Measurements from ENCODE around the gene ME3. TPM values are rescaled to one million over a fixed set of nuclear protein-coding genes. Genes with fewer than 3 reads are reported as not detected.

The ME3 gene
- total RNA-seq, result 1 to 10 TPM in 1 of 2 experiments, under 1 TPM in 1; 0.79 to 1.2 TPM

DNA sequence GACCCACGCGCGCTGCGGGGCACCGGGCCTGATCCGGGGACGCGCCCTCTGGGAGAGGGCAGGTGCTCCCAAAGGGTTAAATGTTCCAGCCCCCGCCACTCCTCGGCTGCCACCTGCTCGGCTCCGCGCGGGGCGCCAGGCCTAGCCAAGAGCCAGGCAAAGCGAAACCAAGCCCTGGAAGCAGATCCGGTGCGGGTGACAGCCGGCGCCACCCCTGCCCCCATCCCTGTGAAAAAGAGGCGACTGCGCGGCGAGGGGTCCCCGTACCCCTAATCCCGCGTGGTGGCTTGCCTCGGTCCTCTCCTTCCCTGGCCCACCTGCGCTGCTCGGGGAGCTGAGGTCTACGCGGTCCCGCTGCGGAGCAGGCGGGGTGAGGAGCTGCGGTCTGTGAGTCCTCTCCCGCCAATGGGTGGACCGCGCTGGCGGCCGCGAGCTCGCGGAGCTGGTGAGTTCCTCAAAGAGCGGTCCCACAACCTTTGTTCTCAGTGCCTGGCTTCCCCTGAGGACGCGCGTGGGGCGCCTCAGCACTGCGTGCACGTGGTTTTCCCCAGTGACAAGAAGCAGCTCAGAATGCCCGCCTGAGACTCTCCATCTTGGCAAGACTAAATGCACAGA is at the start of gene ME3:
TSS of gene ME3 (minus strand) at position 610 of the 615 bp plus-strand sequence.
- H3K4me1 Mint-ChIP-seq, result peaks cover 4% of the 10 kb centered on the region
- no peaks in the 10 kb centered on the region for H3K9me3 Mint-ChIP-seq
- H3K4me3 Mint-ChIP-seq, result peak within 1 kb of the TSS; percentile 78
- DNase-seq (peak; percentile 66), ATAC-seq (ENCODE audit: low read depth) (peak; percentile 88)
- H3K36me3 Mint-ChIP-seq, result no peaks in the 10 kb centered on the region
- peaks cover 47% of the 10 kb centered on the region for H3K27me3 Mint-ChIP-seq
- H3K27ac Mint-ChIP-seq, result peak within 1 kb of the TSS; percentile 11
- POLR2A ChIA-PET, result no interaction called here

DNA sequence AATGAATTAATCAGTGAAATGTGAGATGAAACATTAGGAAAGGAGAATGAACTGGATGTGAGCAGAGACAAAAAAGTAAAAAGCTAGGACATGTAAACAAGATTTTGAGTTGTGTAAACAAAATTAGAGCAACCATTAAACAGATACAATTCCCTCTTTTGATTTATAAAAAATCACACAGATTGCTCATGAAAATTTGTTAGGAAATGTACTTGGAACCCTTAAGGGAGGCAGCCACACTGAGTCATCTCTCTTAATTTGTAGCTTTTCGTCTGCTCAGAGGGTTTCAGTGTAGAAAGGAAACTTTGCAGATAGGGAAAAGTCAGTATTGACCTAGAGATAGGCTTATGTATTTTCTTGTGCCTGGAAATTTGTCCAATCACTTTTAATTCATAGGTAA is 49.6 kb upstream of the ME3 start:
- ATAC-seq (ENCODE audit: low read depth) (no peak), DNase-seq (no peak)
- H3K4me3 Mint-ChIP-seq, result no peak overlapping the region
- H3K4me1 Mint-ChIP-seq, result no peaks in the 10 kb centered on the region
- H3K9me3 Mint-ChIP-seq, result no peaks in the 10 kb centered on the region
- POLR2A ChIA-PET, result no interaction called here
- no peaks in the 10 kb centered on the region for H3K36me3 Mint-ChIP-seq
- no peak overlapping the region for H3K27ac Mint-ChIP-seq
- H3K27me3 Mint-ChIP-seq, result peaks cover 8% of the 10 kb centered on the region

DNA sequence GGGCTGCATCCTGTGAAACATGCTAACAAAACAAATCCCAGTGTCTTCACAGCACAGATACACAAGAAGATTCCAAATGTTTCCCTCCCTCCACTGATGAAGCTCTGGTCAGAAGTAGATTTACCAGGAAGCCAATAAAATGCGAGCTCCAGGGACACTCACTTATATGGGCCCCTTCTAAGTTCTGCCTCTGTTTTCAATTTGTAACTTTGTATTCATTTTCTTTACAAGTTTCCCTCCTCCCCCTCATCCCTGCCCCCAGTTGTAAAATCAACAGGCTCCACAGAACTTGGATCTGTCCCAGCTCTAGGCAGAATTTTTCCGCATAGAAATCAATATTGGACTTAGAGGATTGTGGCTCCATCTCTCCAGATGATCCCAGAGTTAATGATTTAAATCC is 48.1 kb upstream of the ME3 start:
- peaks cover 8% of the 10 kb centered on the region for H3K27me3 Mint-ChIP-seq
- no peak overlapping the region for H3K27ac Mint-ChIP-seq
- no peaks in the 10 kb centered on the region for H3K9me3 Mint-ChIP-seq
- ATAC-seq (ENCODE audit: low read depth) (no peak), DNase-seq (no peak)
- POLR2A ChIA-PET, result no interaction called here
- H3K4me3 Mint-ChIP-seq, result no peak overlapping the region
- no peaks in the 10 kb centered on the region for H3K4me1 Mint-ChIP-seq
- no peaks in the 10 kb centered on the region for H3K36me3 Mint-ChIP-seq

DNA sequence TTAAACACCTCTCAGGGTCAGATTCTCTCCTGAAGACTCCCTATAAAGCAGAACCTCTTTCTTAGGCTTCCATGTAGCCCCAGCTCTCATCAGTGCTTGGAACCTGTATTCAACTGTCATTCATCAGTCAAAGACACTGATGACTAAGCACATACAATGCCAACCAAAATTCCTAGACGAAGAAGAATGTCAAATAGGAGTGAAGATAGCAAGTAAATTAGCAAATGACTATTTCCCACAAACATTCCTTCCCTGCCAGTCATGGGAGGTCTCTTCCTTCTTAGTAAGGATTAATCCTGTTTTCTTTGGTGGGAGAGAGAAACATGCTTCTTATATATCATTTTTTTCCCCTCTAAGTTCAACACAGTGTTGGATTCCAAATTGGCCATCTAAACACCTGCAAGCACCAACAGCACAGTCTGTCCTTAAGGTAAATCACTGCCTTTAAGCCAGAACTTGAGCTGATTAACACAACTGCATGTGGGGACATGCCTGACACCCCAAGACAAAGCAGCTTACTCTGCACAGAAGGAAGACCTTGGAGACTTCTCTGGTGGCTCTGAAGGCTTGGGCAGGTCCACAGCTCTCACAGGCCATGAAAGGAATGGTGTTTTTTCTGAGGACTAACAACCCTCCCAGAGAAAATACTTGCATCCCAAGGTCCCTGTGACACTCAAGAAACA is 47.5 kb upstream of the ME3 start:
- peaks cover 8% of the 10 kb centered on the region for H3K27me3 Mint-ChIP-seq
- ATAC-seq (ENCODE audit: low read depth) (no peak), DNase-seq (no peak)
- H3K4me3 Mint-ChIP-seq, result no peak overlapping the region
- no peaks in the 10 kb centered on the region for H3K4me1 Mint-ChIP-seq
- POLR2A ChIA-PET, result no interaction called here
- no peaks in the 10 kb centered on the region for H3K36me3 Mint-ChIP-seq
- H3K27ac Mint-ChIP-seq, result no peak overlapping the region
- no peaks in the 10 kb centered on the region for H3K9me3 Mint-ChIP-seq

DNA sequence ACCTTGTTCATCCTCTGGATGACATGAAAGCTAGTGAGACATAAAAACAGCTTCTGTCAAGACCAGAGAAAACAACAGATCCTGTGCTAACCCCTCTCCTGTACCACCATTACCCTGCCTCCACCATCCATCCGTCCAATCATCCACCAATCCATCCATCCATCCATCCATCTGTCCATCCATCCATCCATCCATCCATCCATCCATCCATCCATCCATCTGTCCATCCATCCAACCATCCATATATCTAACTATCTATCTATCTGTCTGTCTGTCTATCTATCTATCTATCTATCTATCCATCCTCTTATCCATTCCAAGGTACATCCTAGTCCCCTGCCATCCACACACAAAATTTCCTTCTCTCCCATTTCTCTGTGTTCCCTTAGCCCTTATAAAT is 46.6 kb upstream of the ME3 start:
- Mint-ChIP-seq H3K27me3 (peaks cover 8% of the 10 kb centered on the region), H3K9me3 (no peaks in the 10 kb centered on the region), H3K4me1 (no peaks in the 10 kb centered on the region), H3K36me3 (no peaks in the 10 kb centered on the region), H3K4me3 (no peak overlapping the region), H3K27ac (no peak overlapping the region)
- POLR2A ChIA-PET, result no interaction called here
- DNase-seq (no peak), ATAC-seq (ENCODE audit: low read depth) (no peak)

DNA sequence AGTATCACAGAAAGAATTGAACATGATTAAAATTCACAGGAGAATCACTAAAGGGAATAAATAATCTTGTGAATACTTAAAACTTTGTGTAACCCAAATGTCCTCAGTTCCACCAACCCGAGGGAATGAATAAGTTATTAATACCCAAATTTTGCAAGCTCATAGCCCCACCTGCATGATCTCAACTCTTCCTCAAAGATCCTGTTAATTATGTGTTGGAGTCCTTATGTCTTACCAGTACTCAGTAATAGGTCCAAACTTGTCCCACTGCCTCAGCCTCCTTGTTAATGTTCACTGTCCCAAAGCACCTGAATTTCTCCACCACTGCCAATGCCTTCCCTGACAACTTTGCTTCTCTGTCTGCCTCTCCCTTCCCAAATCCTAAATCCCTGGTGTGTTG is 46.1 kb upstream of the ME3 start:
- Mint-ChIP-seq H3K4me1 (no peaks in the 10 kb centered on the region), H3K36me3 (no peaks in the 10 kb centered on the region), H3K27ac (no peak overlapping the region), H3K27me3 (peaks cover 8% of the 10 kb centered on the region), H3K4me3 (no peak overlapping the region), H3K9me3 (no peaks in the 10 kb centered on the region)
- POLR2A ChIA-PET, result no interaction called here
- no peak for ATAC-seq (ENCODE audit: low read depth)
- DNase-seq, result no peak

DNA sequence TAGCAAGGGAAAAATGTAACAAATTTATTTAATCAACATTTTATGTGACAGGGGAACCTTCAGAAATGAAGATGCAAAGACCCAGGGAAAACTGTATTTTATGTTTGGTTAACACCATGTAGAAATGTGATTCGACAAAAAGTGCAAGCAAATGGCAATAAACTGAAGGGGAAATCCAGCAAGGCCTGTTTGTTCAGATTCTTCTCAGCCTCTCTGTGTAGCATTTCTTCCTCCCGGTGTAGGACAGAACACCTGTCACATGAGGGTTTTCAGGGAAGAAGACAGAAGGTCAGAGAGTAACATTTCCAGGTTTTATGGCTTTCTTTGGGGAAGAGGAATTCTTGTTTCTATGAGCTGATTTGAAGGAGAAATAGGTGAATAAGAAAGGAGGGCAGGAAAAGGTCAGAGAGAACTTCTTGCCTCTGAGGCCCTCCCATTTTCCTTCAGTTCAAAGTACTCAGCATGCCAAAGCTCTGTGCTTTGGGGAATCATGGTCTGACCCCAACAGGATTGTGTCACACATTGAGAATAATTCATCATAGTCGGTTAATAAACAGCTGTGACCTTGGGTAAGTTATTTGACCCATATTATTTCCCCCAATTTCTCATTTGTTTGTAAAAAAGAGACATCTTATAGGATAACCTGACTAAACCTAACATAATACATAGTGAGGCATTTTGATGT is 45.5 kb upstream of the ME3 start:
- Mint-ChIP-seq H3K9me3 (no peaks in the 10 kb centered on the region), H3K4me1 (no peaks in the 10 kb centered on the region), H3K36me3 (no peaks in the 10 kb centered on the region), H3K4me3 (no peak overlapping the region), H3K27ac (no peak overlapping the region), H3K27me3 (peaks cover 12% of the 10 kb centered on the region)
- ATAC-seq (ENCODE audit: low read depth) (no peak), DNase-seq (no peak)
- POLR2A ChIA-PET, result no interaction called here

DNA sequence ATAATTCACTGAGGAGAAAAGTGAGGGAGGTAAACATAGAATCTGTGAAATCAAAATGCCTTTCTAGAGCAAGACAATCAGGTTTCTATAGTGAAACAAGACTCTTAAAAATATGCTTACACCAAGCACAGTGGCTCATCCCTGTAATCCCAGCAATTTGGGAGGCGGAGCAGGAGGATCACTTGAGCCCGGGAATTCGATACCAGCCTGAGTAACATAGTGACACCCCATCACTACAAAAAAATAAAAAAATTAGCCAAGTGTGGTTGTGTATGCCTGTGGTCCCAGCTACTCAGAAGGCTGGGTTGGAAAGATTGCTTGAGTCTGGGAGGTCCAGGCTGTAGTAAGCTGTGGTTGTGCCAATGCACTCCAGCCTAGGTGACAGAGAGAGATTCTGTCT is 43.2 kb upstream of the ME3 start:
- no peak overlapping the region for H3K27ac Mint-ChIP-seq
- no peak for ATAC-seq (ENCODE audit: low read depth)

DNA sequence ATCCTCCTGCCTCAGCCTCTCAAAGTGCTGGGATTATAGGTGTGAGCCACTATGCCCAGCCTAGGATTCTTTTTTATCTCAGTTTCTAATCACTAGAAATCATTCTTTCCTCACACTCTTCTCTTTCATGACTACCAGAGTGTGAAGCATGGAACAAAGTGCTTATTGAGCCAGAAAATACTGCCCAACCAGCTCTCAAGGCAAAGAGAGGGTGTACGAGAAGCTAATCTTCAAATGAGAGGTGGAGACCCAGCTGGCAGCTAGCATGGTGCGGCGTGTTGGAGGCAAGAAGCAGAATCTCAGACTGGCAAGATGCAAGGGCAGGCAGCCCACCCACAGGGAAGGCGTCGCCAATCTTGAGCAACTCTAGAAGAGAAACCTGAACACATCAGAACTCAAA is 41.1 kb upstream of the ME3 start:
- Mint-ChIP-seq H3K4me3 (no peak overlapping the region), H3K27ac (no peak overlapping the region), H3K27me3 (peaks cover 20% of the 10 kb centered on the region), H3K4me1 (no peaks in the 10 kb centered on the region), H3K9me3 (peaks cover 5% of the 10 kb centered on the region), H3K36me3 (no peaks in the 10 kb centered on the region)
- ATAC-seq (ENCODE audit: low read depth) (no peak), DNase-seq (no peak)
- POLR2A ChIA-PET, result no interaction called here

More for the DNA sequence above, 43.2 kb upstream of the ME3 start:
- no peak overlapping the region for H3K4me3 Mint-ChIP-seq
- H3K4me1 Mint-ChIP-seq, result no peaks in the 10 kb centered on the region
- POLR2A ChIA-PET, result no interaction called here
- no peaks in the 10 kb centered on the region for H3K9me3 Mint-ChIP-seq
- peaks cover 11% of the 10 kb centered on the region for H3K27me3 Mint-ChIP-seq
- no peaks in the 10 kb centered on the region for H3K36me3 Mint-ChIP-seq
- no peak for DNase-seq

DNA sequence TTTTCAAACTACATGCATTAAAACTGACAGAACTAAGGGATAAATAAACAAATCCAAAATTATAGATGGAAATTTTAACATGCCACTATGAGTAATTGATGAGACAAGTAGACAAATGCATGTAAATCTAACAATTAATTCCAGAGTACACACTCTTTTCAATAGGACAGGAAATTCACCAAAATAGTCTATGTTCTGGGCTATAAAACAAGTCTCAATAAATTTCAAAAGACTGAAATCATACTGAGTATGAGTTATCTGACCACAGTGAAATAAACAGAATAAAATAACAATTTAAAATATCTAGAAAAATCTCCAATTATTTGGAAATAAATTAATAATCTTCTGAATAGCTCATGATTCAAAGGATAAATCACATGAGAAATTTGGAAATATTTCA is 38.5 kb upstream of the ME3 start:
- H3K27me3 Mint-ChIP-seq, result peaks cover 23% of the 10 kb centered on the region
- no peaks in the 10 kb centered on the region for H3K36me3 Mint-ChIP-seq
- H3K9me3 Mint-ChIP-seq, result peaks cover 5% of the 10 kb centered on the region
- H3K27ac Mint-ChIP-seq, result no peak overlapping the region
- ATAC-seq (ENCODE audit: low read depth) (no peak), DNase-seq (no peak)
- no peaks in the 10 kb centered on the region for H3K4me1 Mint-ChIP-seq
- POLR2A ChIA-PET, result no interaction called here
- H3K4me3 Mint-ChIP-seq, result no peak overlapping the region

DNA sequence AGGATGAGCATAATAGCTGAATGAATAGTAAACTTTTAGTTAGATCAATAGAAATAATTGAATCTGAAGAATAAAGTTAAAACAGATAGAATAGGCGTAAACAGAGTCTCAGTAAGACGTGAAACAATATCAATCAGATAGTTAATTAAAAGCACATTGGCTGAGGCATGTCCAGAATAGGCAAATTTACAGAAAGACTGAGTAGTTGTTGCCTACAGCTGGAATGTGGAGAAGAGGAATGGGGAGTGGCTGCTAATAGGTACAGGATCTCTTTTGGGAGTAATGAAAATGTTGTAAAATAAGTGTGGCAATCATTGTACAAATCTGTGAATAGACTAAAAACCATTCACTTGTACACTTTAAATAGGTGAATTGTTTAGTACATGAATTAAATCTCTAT is 36.3 kb upstream of the ME3 start:
- DNase-seq (no peak), ATAC-seq (ENCODE audit: low read depth) (no peak)
- POLR2A ChIA-PET, result no interaction called here
- peaks cover 5% of the 10 kb centered on the region for H3K9me3 Mint-ChIP-seq
- H3K27me3 Mint-ChIP-seq, result peaks cover 31% of the 10 kb centered on the region
- H3K27ac Mint-ChIP-seq, result no peak overlapping the region
- H3K4me1 Mint-ChIP-seq, result no peaks in the 10 kb centered on the region
- no peaks in the 10 kb centered on the region for H3K36me3 Mint-ChIP-seq
- H3K4me3 Mint-ChIP-seq, result no peak overlapping the region

DNA sequence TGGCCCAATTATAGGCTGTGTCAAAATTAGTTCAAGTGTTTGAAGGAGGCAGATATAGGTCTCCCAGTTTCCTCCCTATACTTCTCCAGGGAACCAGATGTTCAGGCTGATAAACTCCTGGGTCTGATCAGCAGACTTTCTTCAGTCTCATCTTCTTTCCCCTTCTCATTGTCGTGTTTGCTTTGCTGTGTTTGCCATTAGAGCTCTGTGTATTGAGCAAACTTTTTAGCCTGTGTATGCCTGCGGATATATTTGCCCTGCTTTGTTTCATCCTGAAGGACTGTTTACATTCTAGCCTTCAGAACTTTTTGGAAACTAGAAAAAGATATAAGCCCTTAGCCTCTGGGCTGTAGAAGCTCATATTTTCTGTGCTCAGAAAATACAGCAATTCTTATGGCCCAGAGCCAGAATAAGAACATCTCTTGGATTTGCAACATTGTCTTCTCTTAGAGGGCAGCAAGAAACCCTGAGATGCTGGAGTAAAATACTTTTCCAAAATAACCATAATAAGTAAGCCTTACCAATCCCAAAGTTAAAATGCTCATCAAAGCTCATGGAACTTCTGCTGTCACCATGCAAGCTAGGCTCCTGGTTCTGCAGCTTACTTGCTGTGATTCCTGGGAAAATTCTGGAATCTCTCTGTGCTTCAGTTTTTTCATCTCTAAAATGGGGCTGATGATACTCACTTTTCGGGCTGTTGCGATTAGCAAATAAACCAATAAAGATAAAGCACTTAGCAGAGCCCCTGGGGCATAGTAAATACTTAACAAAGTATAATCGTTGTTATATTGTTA is 34.1 kb upstream of the ME3 start:
- Mint-ChIP-seq H3K36me3 (no peaks in the 10 kb centered on the region), H3K27ac (no peak overlapping the region), H3K9me3 (peaks cover 5% of the 10 kb centered on the region), H3K27me3 (peaks cover 31% of the 10 kb centered on the region), H3K4me3 (no peak overlapping the region), H3K4me1 (no peaks in the 10 kb centered on the region)
- POLR2A ChIA-PET, result no interaction called here
- ATAC-seq (ENCODE audit: low read depth), result no peak
- DNase-seq, result no peak

DNA sequence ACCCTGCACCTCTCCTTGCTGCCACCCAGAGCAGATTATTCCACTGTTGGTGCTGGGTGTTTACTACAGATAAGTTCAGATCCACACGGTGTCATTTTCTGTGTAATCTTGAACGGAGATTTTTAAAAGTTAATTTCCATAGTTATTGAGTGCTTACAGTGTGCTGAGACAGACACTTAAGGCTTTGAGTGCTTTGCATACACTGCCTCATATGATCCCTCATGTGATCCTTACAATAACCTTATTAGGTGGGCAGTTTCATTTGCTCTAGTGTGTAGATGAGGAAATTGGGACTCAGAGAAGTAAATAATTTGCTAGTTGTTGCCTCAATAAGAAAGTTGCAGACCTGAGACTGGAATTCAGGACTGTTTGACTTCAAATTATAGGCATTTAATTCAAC is 32.3 kb upstream of the ME3 start:
- Mint-ChIP-seq H3K36me3 (no peaks in the 10 kb centered on the region), H3K27me3 (peaks cover 22% of the 10 kb centered on the region), H3K4me1 (no peaks in the 10 kb centered on the region), H3K27ac (no peak overlapping the region), H3K4me3 (no peak overlapping the region), H3K9me3 (peaks cover 3% of the 10 kb centered on the region)
- POLR2A ChIA-PET, result no interaction called here
- DNase-seq (no peak), ATAC-seq (ENCODE audit: low read depth) (no peak)

All from activated naive CD8-positive, alpha-beta T cell treated with anti-CD3 and anti-CD28 coated beads, Interleukin-2, amount 10 ng/mL, durations not matched to agents 7 days and 5 days (primary cell).